Measurements from ENCODE around the gene CCDC28B.
"Not testable (repeated sequence)": the region's sequence is repeated elsewhere in the genome, so short reads cannot be mapped to it uniquely, and the experiment has no call there.

CCDC28B gene

GRCh38 chr1:32200226-32201010 is at the start of gene CCDC28B:
Gene CCDC28B, plus strand, starts transcription at chr1:32200595. Its CDS starts 1,341 bp downstream, at chr1:32201936.
- Histone ChIP-seq H3K4me1 (ENCODE audit: insufficient read depth, low read length) (peaks cover 28% of the 10 kb centered on the region), H3K36me3 (ENCODE audit: insufficient read depth, low read length) (peaks cover 19% of the 10 kb centered on the region)

GRCh38 chr1:32150847-32151246 is 49.5 kb upstream of the CCDC28B start:
- no peak overlapping the region for H3K9ac ChIP-seq (ENCODE audit: low read length)
- H3K9me3 ChIP-seq (ENCODE audit: low read length): no peaks in the 10 kb centered on the region
- H3K36me3 ChIP-seq (ENCODE audit: insufficient read depth, low read length): peaks cover 2% of the 10 kb centered on the region
- no peak overlapping the region for H3K4me3 ChIP-seq (ENCODE audit: low read depth in 1 of 2, low read length in 2 of 2)
- no peaks in the 10 kb centered on the region for H3K27me3 ChIP-seq (ENCODE audit: control insufficient read depth in 1 of 2, insufficient read depth in 2 of 2, low read length in 2 of 2)
- H3K27ac ChIP-seq (ENCODE audit: low read depth, low read length): no peak overlapping the region
- peaks cover 12% of the 10 kb centered on the region for H3K4me1 ChIP-seq (ENCODE audit: insufficient read depth, low read length)

More at GRCh38 chr1:32200226-32201010, at the start of gene CCDC28B:
- Histone ChIP-seq H3K9ac (ENCODE audit: low read length) (peak within 1 kb of the TSS; percentile 79), H3K4me3 (ENCODE audit: low read depth in 1 of 2, low read length in 2 of 2) (peak within 1 kb of the TSS; percentile 18 to 89), H3K27ac (ENCODE audit: low read depth, low read length) (peak within 1 kb of the TSS; percentile 92), H3K9me3 (ENCODE audit: low read length) (no peaks in the 10 kb centered on the region), H3K27me3 (ENCODE audit: control insufficient read depth in 1 of 2, insufficient read depth in 2 of 2, low read length in 2 of 2) (no peaks in the 10 kb centered on the region)

- Histone ChIP-seq H3K4me3 (ENCODE audit: low read depth in 1 of 2, low read length in 2 of 2) (no peak overlapping the region), H3K4me1 (ENCODE audit: insufficient read depth, low read length) (peaks cover 12% of the 10 kb centered on the region), H3K9ac (ENCODE audit: low read length) (no peak overlapping the region), H3K9me3 (ENCODE audit: low read length) (no peaks in the 10 kb centered on the region), H3K27ac (ENCODE audit: low read depth, low read length) (no peak overlapping the region), H3K27me3 (ENCODE audit: control insufficient read depth in 1 of 2, insufficient read depth in 2 of 2, low read length in 2 of 2) (no peaks in the 10 kb centered on the region), H3K36me3 (ENCODE audit: insufficient read depth, low read length) (peaks cover 7% of the 10 kb centered on the region)
These were observed 49.0 kb upstream of the CCDC28B start for GRCh38 chr1:32151319-32151787.

- H3K9me3 ChIP-seq (ENCODE audit: low read length): no peaks in the 10 kb centered on the region
- no peaks in the 10 kb centered on the region for H3K27me3 ChIP-seq (ENCODE audit: control insufficient read depth in 1 of 2, insufficient read depth in 2 of 2, low read length in 2 of 2)
- peaks cover 76% of the 10 kb centered on the region for H3K36me3 ChIP-seq (ENCODE audit: insufficient read depth, low read length)
- no peak overlapping the region for H3K4me3 ChIP-seq (ENCODE audit: low read depth in 1 of 2, low read length in 2 of 2)
- no peak overlapping the region for H3K9ac ChIP-seq (ENCODE audit: low read length)
- H3K27ac ChIP-seq (ENCODE audit: low read depth, low read length): no peak overlapping the region
- H3K4me1 ChIP-seq (ENCODE audit: insufficient read depth, low read length): no peaks in the 10 kb centered on the region
These were observed 41.2 kb upstream of the CCDC28B start for GRCh38 chr1:32159189-32159588.

- Histone ChIP-seq H3K9me3 (ENCODE audit: low read length) (no peaks in the 10 kb centered on the region), H3K4me1 (ENCODE audit: insufficient read depth, low read length) (no peaks in the 10 kb centered on the region), H3K36me3 (ENCODE audit: insufficient read depth, low read length) (peaks cover 68% of the 10 kb centered on the region), H3K27ac (ENCODE audit: low read depth, low read length) (no peak overlapping the region), H3K9ac (ENCODE audit: low read length) (no peak overlapping the region), H3K27me3 (ENCODE audit: control insufficient read depth in 1 of 2, insufficient read depth in 2 of 2, low read length in 2 of 2) (no peaks in the 10 kb centered on the region), H3K4me3 (ENCODE audit: low read depth in 1 of 2, low read length in 2 of 2) (no peak overlapping the region)
These were observed 37.0 kb upstream of the CCDC28B start for GRCh38 chr1:32163405-32163804.

GRCh38 chr1:32165633-32166032 is 34.8 kb upstream of the CCDC28B start:
- not testable (repeated sequence) for H3K9ac ChIP-seq (ENCODE audit: low read length); H3K27me3 ChIP-seq (ENCODE audit: control insufficient read depth in 1 of 2, insufficient read depth in 2 of 2, low read length in 2 of 2); H3K4me3 ChIP-seq (ENCODE audit: low read depth in 1 of 2, low read length in 2 of 2); H3K4me1 ChIP-seq (ENCODE audit: insufficient read depth, low read length); H3K9me3 ChIP-seq (ENCODE audit: low read length); H3K27ac ChIP-seq (ENCODE audit: low read depth, low read length)
- peaks cover 64% of the 10 kb centered on the region for H3K36me3 ChIP-seq (ENCODE audit: insufficient read depth, low read length)

- Histone ChIP-seq H3K9ac (ENCODE audit: low read length) (no peak overlapping the region), H3K4me3 (ENCODE audit: low read depth in 1 of 2, low read length in 2 of 2) (no peak overlapping the region), H3K27ac (ENCODE audit: low read depth, low read length) (no peak overlapping the region), H3K27me3 (ENCODE audit: control insufficient read depth in 1 of 2, insufficient read depth in 2 of 2, low read length in 2 of 2) (no peaks in the 10 kb centered on the region), H3K4me1 (ENCODE audit: insufficient read depth, low read length) (no peaks in the 10 kb centered on the region), H3K36me3 (ENCODE audit: insufficient read depth, low read length) (peaks cover 73% of the 10 kb centered on the region), H3K9me3 (ENCODE audit: low read length) (no peaks in the 10 kb centered on the region)
These were observed 29.4 kb upstream of the CCDC28B start for GRCh38 chr1:32170991-32171390.

- Histone ChIP-seq H3K4me1 (ENCODE audit: insufficient read depth, low read length) (no peaks in the 10 kb centered on the region), H3K27ac (ENCODE audit: low read depth, low read length) (no peak overlapping the region), H3K9me3 (ENCODE audit: low read length) (no peaks in the 10 kb centered on the region), H3K27me3 (ENCODE audit: control insufficient read depth in 1 of 2, insufficient read depth in 2 of 2, low read length in 2 of 2) (no peaks in the 10 kb centered on the region), H3K4me3 (ENCODE audit: low read depth in 1 of 2, low read length in 2 of 2) (no peak overlapping the region), H3K36me3 (ENCODE audit: insufficient read depth, low read length) (peaks cover 63% of the 10 kb centered on the region), H3K9ac (ENCODE audit: low read length) (no peak overlapping the region)
These were observed 27.7 kb upstream of the CCDC28B start for GRCh38 chr1:32172621-32173245.

GRCh38 chr1:32178380-32179192 is 21.8 kb upstream of the CCDC28B start:
- Histone ChIP-seq H3K4me3 (ENCODE audit: low read depth in 1 of 2, low read length in 2 of 2) (peak overlapping the region; percentile 72 to 79), H3K36me3 (ENCODE audit: insufficient read depth, low read length) (peaks cover 22% of the 10 kb centered on the region), H3K27ac (ENCODE audit: low read depth, low read length) (peak overlapping the region; percentile 92), H3K27me3 (ENCODE audit: control insufficient read depth in 1 of 2, insufficient read depth in 2 of 2, low read length in 2 of 2) (no peaks in the 10 kb centered on the region), H3K4me1 (ENCODE audit: insufficient read depth, low read length) (peaks cover 33% of the 10 kb centered on the region), H3K9me3 (ENCODE audit: low read length) (no peaks in the 10 kb centered on the region), H3K9ac (ENCODE audit: low read length) (peak overlapping the region; percentile 58)

GRCh38 chr1:32179193-32179442 is 21.3 kb upstream of the CCDC28B start:
- peak overlapping the region; percentile 58 for H3K9ac ChIP-seq (ENCODE audit: low read length)
- peak overlapping the region; percentile 72 to 79 for H3K4me3 ChIP-seq (ENCODE audit: low read depth in 1 of 2, low read length in 2 of 2)

GRCh38 chr1:32179443-32180185 is 20.8 kb upstream of the CCDC28B start, which contains the start of gene TXLNA:
Gene TXLNA, plus strand, starts transcription at chr1:32179675. Its CDS starts 671 bp downstream, at chr1:32180346.
- peak within 1 kb of the TSS; percentile 70 for H3K9ac ChIP-seq (ENCODE audit: low read length)
- H3K4me3 ChIP-seq (ENCODE audit: low read depth in 1 of 2, low read length in 2 of 2): peak within 1 kb of the TSS; percentile 72 to 79
- H3K27ac ChIP-seq (ENCODE audit: low read depth, low read length): peak within 1 kb of the TSS; percentile 92
- H3K36me3 ChIP-seq (ENCODE audit: insufficient read depth, low read length): peaks cover 20% of the 10 kb centered on the region
- H3K4me1 ChIP-seq (ENCODE audit: insufficient read depth, low read length): peaks cover 40% of the 10 kb centered on the region
- H3K9me3 ChIP-seq (ENCODE audit: low read length): no peaks in the 10 kb centered on the region
- no peaks in the 10 kb centered on the region for H3K27me3 ChIP-seq (ENCODE audit: control insufficient read depth in 1 of 2, insufficient read depth in 2 of 2, low read length in 2 of 2)

More at GRCh38 chr1:32179193-32179442, 21.3 kb upstream of the CCDC28B start:
- peak overlapping the region; percentile 92 for H3K27ac ChIP-seq (ENCODE audit: low read depth, low read length)
- peaks cover 20% of the 10 kb centered on the region for H3K36me3 ChIP-seq (ENCODE audit: insufficient read depth, low read length)
- no peaks in the 10 kb centered on the region for H3K9me3 ChIP-seq (ENCODE audit: low read length)
- H3K27me3 ChIP-seq (ENCODE audit: control insufficient read depth in 1 of 2, insufficient read depth in 2 of 2, low read length in 2 of 2): no peaks in the 10 kb centered on the region
- peaks cover 35% of the 10 kb centered on the region for H3K4me1 ChIP-seq (ENCODE audit: insufficient read depth, low read length)

All from muscle layer of colon (tissue), 2 donors.